Tibial nerve (tissue), 4 donors: ENCODE data around the gene COX4I1.

Experiments
- EP300 ChIP-seq, 2 donors: sonication (generic); formaldehyde crosslinking; IDR thresholded peaks; one replicate each; pipeline ENCODE4 v1.6.1; 2017; ENCODE audit warnings: antibody characterized with exemption in 2 of 2, mild to moderate bottlenecking in 1 of 2
- POLR2A ChIP-seq, 2 donors: fragments of 450-650 bp; IDR thresholded peaks; one replicate each; pipeline ENCODE4 v1.6.1; 2017; ENCODE audit warnings: antibody characterized with exemption in 2 of 2, mild to moderate bottlenecking in 2 of 2, moderate library complexity in 2 of 2
- TF ChIP-seq, protein P1 (sequence below), 5 experiments: fragments of 200-600 bp in 3 of 5; fragments of 450-650 bp in 2 of 5; sonication (generic) in 3 of 5; IDR thresholded peaks; one replicate each; pipeline ENCODE4 v1.5.1; 2016 to 2019; ENCODE audit warnings: antibody characterized with exemption in 5 of 5, mild to moderate bottlenecking in 3 of 5, moderate library complexity in 2 of 5

GRCh38 chr16:85846461-85846860 is 47.0 kb downstream of the COX4I1 start:
- TF ChIP-seq, protein P1, sequence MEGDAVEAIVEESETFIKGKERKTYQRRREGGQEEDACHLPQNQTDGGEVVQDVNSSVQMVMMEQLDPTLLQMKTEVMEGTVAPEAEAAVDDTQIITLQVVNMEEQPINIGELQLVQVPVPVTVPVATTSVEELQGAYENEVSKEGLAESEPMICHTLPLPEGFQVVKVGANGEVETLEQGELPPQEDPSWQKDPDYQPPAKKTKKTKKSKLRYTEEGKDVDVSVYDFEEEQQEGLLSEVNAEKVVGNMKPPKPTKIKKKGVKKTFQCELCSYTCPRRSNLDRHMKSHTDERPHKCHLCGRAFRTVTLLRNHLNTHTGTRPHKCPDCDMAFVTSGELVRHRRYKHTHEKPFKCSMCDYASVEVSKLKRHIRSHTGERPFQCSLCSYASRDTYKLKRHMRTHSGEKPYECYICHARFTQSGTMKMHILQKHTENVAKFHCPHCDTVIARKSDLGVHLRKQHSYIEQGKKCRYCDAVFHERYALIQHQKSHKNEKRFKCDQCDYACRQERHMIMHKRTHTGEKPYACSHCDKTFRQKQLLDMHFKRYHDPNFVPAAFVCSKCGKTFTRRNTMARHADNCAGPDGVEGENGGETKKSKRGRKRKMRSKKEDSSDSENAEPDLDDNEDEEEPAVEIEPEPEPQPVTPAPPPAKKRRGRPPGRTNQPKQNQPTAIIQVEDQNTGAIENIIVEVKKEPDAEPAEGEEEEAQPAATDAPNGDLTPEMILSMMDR (IDR thresholded peaks at IDR 0.05) = no peak
- TF ChIP-seq EP300 (IDR thresholded peaks at IDR 0.05) (no peak), POLR2A (IDR thresholded peaks at IDR 0.05) (no peak)
